HK-2 (cell line): ENCODE measurements around the gene MICALL1.
"Not testable (repeated sequence)": the region's sequence is repeated elsewhere in the genome, so short reads cannot be mapped to it uniquely, and the experiment has no call there.

ENCODE experiments used
- DNase-seq: peaks from one replicate; pipeline ENCODE4 v3.0.0-alpha.2; 2018; ENCODE audit not compliant: unreplicated experiment

The MICALL1 gene

DNA sequence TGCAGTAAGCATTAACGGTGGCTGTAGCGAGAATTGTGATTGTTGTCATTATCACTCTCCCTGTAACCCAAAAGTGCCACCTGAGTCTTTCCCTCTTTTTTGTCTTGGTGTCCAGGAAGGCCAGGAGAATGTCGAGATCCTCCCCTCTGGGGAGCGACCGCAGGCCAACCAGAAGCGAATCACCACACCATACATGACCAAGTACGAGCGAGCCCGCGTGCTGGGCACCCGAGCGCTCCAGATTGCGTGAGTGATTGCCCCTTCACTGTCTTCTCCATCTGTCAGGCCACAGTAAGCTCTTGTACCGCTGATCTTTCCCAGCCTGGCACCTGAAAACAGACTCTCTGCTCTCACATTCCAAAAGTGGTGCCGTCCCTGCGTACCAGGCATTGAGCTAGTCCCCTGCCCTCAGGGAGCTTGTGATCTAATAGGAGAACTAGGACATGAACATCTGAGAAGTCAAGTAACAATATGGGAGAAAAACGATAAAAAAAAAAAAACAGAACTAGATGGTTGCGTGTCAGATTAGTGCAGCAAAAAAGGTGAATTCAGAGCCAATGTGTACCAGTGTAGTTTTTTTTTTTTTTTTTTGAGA, 53.2 kb downstream of the MICALL1 start:
- no peak for DNase-seq

DNA sequence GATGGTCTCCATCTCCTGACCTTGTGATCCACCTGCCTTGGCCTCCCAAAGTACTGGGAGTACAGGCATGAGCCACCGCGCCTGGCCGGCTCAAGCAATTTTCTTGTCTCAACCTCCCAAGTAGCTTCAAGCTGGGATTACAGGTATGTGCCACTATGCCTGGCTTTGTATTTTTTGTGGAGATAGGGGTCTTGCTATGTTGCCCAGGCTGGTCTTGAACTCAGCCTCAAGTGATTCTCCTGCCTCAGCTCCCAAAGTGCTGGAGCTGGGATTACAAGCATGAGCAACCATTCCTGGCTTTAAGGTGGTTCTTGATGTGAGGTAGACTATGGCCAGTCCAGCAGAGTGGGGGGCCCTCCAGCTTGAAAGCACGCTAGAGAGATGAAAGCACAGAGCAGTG, 55.0 kb downstream of the MICALL1 start:
- no peak for DNase-seq

DNA sequence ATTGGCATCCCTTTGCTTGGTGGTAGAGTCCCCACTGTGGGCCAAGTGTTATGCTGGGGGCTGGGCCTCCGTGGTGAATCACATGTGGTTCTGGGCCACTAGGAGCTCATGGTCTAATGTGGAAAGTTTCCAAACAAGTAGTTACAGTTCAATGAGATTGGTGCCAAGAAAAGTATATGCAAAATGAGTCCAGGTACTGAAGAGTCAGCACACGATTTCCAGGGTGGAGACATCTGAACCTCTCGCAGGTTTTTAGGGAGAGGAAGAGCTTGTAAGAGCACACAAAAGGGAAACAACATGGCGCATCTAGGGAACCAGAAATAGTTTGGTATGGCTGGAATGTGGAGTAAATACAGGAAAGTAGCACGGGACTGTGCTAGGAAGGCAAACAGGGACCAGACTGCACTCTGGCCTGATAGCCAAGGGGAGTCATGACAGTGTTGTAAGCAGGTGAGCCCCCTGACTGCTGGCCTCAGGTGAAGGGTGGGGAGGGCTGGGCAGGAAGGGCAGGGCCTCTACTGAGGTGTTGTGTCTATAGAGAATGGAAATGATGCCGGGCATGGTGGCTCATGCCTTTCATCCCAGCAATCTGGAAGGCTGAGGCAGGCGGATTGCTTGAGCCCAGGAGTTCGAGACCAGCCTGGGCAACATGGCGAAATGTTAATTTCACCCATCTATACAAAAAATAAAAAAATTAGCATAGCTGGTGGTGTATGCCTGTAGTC, 60.0 kb downstream of the MICALL1 start:
- no peak for DNase-seq

DNA sequence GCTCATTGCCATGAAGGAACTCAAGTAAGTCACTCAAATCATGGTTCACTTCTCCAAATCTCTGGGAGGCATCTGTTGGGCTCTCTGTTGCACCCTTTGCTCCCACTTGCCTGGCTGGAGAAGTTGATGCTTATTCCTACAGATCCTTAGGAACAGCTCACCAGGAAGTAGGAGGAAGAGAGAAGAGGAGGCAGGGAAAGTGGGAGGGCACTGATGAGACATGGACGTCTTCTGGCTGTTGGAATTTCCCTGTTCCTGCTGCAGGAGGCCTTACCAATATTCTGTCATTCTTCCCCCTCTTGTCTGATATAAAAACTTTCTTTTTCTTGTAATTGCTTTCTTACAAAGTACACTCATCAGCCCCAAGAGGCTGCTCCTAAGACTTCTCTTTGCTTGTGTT, 61.0 kb downstream of the MICALL1 start:
- DNase-seq: no peak

DNA sequence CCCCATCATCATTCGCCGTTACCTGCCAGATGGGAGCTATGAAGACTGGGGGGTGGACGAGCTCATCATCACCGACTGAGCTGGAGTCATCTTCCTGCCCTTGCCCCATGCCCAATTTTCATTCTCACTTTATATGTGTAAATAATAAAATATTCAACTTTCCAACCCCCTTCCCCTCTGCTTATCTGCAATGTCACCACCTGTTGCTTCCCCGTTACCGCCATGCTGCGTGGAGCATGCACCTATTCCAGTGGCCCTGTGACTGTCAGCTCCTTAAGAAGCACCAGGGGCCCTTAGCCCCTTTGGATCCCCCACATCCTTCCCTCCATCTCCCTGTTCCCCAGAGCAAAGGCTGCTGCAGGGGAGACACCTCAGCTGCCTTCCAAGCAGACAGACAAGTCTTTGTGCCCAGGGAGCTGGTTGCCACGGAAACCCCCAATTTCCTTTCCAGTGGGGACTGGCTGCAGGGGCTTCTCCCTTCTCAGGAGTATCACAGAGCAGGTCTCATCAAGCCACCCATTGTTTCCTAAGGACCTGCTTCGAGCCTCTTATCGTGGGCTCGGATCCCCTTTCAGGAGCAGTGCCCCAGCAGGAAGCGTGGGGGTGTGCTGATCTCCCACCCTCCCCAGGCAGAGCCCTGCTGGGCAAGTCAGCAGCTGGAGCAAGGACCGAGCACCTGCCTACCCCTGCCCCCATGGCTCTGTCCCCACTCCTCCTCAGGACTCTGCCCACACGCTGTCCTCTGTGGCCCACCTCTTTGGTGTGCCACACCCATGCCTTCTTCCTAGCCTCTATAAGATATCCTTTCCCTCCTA, 61.7 kb downstream of the MICALL1 start:
- DNase-seq: no peak

DNA sequence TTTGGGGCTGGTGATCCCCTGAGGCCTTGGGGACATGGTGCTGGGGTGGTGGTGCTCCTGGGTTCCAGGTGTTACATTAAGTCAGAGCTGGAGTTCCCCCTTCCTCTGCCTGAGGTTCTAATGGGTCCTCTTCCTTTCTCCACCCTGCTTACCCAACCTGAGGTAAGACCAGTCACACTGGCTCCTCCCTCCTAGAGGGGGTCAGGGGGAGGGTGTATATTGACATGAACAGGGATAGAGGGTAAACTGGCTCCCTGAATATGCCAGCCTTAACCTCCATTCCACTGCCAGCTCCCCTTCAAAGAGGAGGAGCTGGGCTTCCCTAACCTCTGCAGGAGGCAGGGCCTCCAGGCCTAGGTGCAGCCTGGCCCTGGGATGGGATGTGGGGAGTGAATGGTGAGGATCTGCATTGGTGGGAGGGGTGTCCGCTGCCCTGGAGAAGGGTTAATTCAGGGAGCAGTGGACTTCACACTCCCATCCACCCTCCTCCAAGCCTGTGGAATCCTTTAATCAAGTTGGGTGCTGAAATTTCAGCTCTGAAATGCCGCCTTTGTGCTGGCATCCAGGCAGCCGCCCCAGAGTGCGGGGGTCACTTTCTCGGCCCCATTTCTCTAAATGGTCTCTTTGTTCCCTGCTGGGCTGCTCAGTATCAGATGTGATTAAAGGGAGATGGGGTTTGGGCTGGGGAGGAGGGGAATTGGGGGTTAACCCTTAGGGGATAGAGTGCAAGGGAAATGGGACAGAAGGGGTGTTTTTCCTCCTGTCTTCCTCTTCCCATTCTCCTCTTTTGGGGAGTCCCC, 62.6 kb downstream of the MICALL1 start:
- DNase-seq: no peak

DNA sequence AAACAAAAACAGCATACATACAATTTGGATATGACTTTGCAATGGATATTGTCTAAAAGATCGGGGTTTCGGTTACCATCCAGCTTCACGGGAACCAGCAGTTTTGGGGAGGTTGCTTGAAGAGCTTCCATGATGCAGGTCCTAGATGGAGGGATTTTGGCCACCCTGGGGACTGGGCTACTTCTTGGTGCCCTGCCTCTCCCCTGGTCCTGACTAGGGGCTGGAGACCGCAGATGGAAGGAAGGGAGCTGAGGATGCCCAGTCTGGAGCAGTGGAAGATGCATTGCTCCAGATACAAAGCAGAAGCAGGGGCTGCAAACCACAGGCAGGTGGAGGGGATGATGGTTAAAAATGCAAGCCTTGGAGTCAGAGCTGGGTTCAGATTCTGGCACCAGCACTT, 64.8 kb downstream of the MICALL1 start:
- no peak for DNase-seq

DNA sequence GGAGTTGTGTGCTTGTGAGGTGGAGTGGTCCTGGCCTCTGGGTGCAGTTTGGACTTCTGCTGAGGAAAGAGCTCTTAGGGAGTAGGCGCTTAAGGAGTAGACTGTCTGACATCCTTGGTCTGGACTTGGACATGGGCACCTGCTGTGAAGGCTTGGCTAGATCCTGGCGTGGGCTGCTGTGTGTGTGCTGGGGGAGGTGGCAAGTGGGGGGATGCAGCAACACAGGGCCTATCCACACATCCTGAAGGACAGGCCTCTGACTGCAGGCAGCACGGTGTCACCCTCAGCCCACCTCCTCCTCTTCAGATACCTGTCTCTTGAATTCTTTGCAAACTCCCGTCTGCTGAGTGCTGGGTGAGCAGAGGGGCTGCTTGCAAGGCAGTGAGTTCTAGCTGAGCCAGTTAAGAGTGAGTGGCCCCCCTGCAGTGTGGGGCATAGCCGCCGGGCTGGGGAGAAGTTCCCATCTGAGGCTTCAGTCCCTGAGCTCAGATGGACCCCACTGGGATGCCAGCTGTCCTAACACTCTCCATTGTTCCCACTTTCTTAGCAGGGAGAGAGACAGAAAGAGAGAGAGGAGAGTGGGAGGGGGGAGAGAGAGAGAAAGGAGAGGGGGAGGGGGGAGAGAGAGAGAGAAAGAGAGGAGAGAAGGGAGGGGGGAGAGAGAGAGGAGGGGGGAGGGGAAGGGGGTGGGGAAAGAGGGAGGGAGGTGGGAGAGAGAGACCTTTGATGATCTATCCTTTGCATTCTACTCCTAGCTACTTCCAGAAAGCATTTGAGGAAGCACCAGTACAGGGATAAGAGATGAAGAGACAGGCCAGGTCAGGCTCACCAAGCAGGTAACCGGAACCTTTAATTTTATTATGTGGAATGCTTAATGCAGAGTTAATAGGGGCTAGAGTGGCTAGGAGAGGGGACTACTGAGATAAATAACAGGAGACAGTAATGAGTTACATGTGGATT, 65.7 kb downstream of the MICALL1 start:
- DNase-seq: no peak

DNA sequence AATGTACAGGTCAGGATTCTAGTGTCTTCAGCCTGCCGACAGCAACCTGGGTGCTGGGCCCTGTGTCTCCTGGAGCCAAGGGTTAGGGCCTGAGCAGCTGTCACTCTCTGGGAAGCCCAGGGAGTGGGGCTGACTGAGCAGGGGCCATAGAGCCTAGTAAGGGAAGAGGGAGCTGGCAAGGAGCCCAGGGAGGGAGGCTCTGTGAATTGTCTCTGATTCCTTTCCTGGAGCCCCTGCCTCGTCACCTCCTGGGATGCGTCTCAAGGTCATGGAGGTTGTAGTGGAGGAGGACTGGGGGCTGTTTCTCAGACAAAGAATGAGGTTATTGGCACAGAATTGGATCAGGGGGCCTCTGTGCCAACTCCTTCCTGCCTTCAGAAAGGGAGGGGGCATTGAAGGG, 66.4 kb downstream of the MICALL1 start:
- no peak for DNase-seq

DNA sequence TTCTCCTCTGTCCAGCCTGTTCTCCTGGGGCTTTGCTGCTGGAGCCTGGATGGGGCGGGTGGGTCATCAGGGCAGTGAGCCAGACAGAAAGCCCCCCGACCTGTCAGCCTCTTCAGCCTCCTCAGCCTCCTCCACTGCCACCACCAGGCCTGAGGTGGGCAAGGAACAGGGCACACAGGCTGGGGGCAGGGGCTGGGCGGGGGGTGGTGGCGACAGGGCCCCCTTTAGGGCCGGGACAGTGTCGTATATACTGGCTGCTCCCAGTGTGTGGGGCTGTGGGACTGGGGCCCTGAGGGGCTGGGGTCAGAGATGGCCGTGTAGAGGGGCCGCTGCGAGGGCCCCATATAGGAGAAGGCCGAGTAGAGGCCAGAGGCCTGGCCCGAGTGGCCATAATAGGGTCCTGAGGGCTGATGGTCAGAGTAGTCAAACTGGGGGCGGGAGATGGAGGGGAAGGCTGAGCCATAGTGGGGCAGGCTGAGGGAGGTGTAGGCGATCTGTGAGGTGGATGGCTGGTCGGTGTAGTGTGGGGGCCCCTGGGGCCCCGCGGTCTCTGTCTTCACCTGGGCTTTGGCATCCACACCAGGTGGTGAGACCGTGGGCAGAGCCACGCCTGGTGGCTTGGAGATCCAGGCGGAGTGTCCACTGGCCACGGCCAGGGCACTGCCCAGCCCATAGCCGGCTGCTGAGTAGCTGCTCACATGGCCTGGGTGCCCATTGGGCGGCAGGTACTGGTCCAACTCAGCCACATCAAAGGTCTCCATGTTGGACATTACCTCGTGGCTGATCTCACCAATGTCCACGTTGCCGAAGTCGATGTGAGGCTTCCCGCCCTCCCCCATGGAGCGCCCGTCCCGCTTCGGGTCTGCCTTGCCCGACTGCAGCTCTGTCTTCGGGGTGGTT, 67.4 kb downstream of the MICALL1 start:
- DNase-seq: no peak

DNA sequence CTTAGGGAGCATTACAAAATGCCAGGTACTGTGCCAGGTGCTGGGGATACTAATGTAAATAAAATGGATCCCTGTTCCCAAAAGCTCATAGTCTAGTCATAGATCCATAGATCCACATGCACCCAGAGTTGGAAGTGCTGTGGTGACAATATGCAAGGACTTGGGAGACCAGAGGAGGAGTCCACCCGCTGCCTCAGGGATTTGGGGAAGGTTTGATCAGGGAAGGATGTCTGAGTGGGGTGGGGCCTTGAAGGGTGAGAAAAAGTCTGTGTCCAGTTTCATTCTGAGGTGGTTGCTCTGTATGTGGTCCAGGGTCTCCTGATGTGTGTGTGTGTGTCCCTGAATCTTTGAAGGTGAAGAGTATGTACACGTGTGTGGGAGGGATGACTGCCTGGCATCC, 69.1 kb downstream of the MICALL1 start:
- no peak for DNase-seq

DNA sequence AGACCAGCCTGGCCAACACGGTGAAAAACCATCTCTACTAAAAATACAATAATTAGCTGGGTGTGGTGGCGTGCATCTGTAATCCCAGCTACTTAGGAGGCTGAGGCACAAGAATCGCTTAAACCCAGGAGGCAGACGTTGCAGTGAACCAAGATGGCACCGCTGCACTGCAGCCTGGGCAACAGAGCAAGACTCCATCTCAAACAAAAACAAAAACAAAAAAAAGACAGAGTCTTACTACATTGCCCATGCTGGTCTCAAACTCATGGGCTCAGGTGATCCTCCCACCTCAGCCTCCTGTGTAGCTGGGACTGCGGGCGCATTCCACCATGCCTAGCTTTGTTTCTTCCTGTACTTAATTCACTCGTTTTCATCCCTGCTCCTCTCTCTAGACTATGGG, 69.9 kb downstream of the MICALL1 start:
- not testable (repeated sequence) for DNase-seq

DNA sequence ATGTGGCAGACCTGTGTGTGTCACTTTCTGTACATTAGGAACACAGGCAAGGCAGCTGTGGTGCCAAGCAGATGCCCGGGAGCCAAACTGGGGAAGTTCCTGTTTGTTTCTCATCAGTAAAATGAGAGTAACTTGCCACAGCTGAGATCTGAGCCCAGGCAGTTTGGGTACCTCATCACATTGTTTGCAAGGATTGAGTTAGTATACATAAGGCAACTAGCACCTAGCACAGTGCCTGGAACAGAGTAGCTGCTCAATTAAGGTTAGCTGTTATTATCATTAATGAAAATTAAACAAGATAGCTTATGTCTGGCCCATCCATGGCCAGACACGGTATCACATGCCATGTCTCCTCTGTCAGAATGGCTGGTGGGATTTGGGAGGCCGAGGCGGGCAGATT, 70.5 kb downstream of the MICALL1 start:
- no peak for DNase-seq

DNA sequence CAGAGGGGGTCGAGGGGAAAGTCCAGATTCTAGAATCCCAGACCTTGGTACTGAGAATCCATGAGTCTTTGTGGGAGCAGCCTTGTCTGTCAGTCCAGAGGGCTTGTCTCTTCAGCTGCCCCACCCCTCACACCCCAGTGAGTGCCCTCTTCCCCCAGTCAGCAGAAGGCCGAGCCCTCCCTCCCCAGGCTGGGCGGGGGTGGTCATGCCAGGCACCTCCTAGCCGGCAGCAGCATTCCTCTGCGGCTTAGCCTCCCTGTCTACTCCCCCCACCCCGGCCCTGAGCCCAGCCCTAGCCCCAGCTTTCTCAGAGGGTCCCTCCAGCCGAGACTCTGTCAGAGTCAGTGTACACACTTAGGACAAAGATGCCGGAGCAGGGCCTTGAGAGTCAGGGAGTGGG, 73.7 kb downstream of the MICALL1 start:
- DNase-seq: no peak

DNA sequence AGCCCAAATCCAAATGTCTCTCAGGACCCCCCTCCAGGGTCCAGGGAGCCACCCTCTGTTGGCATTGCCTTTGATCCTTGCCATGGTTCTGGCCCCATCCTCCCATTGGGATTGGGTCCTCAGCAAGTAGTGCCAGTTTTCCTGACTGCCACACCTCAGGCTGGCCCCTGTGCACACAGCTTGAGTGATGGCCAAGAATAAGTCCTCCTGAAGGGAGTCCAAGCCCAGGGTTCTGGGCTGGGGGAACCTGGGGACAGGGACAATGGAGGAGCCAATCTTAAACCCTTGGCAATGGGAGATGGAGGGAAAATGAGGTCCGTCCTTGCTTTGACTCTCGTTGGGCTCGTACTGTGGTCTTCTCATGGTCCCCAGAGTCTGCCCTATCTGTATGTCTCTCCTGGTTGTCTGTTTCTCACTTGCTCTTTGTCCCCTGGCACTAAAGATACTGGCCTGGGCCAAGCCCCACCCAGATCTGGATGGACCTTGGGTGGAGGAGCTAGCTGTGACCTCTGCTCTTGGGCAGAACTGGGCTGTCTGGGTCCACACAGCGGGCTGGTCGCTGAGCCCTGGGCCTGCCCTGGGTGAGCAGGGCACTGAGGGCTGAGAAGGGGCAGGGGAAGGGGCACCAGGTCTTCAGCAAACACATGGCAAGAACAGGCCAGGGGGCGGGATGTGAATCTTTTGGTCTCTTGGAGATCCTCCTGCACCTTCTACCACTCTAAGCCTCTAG, 75.3 kb downstream of the MICALL1 start:
- no peak for DNase-seq

DNA sequence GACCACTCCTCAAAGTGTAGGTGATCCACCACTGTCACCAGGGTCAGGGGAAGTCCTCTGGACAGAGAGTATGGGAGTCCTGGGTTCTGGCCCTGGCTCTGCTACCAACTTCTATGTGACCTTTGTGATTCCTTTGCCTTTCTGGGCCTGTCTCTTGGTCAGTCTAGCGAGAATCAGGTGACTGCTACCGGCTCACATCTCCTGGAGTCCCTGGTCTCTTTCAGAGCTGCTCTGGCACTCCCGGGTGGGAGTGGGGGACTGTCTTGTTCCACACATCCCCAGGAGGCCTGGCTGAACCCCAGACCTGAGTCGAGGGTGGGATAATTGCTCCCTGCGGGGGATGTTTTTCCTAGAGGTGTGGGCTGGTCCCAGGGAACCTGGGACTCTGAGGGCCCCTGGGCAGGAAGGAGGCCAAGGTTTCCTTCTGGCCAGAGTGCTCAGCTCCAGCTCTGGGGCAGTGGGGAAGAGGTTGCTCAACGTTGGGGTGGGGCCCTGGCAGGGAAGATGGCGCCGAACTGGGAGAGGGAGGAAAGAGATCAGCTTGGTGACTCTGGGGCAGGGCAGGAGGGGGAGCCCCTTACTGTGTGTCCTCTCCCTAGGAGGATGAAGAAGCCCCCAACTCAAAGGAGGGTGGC, 76.2 kb downstream of the MICALL1 start:
- DNase-seq: no peak

DNA sequence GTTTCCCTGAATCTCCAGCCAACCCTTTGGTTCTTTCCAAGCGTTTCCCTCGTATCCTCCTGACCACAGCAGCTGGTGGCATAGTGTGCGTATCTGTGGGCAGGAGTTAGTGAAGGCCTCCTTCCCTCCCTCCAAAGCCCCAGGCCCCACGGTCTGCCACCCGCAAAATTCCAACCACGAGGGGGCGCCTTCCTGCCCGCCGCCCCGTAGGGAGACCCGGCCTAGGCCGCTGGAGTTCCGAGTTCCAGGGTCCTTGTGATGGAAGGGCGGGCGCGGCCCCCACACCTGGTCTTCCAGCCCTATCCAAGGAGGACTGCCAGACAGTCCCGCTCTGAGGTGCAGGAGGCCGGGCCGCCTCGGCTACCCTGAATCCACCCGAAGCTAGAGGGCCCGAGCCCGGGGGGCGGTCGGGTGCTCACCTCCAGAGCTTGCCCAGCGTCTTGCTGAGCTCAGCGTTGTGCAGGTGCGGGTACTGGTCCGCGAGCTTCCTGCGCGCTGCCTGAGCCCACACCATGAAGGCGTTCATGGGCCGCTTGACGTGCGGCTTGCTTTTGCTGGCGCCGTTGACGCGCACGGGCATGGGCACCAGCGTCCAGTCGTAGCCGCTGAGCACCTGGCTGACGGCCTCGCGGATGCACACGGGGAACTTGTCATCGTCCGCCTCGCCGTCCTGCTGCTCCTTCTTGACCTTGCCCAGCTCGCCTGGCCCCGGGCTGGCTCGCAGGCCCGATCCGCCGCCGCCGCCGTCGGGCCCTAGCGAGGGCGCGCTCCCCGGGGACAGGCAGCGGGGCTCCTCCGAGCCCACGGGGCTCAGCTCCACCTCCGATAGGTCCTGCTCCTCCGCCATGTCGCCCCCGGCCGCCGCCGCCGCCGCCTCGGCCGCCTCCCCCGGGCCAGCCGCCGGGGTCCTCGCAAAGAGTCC, 77.1 kb downstream of the MICALL1 start:
- no peak for DNase-seq
